Smooth muscle cell (in vitro differentiated cells): Measurements from ENCODE around the gene CDH20. TPM values are rescaled to one million over a fixed set of nuclear protein-coding genes. Genes with fewer than 3 reads are reported as not detected.

ENCODE experiments used
- DNase-seq: peaks from one replicate; lab custom pipeline; 2025; ENCODE audit not compliant: unreplicated experiment; lab: John Stamatoyannopoulos, UW
- H2AFZ ChIP-seq: fragments of 200-600 bp; sonication (generic); 2 replicates; pipeline ENCODE4 v1.6.0; 2016; ENCODE audit warnings: antibody characterized with exemption, low read depth, mild to moderate bottlenecking
- H3F3A ChIP-seq: fragments of 200-600 bp; sonication (generic); 2 replicates; pipeline ENCODE4 v1.6.0; 2017; ENCODE audit warnings: antibody characterized with exemption, low read depth
- H3K27ac ChIP-seq: fragments of 200-600 bp; sonication (generic); 2 replicates; pipeline ENCODE4 v1.5.1; 2016; ENCODE audit warnings: low read depth, mild to moderate bottlenecking
- H3K27me3 ChIP-seq: fragments of 200-600 bp; sonication (generic); 2 replicates; pipeline ENCODE4 v1.6.1; 2016; ENCODE audit warnings: low read depth, mild to moderate bottlenecking
- H3K36me3 ChIP-seq: fragments of 200-600 bp; sonication (generic); 2 replicates; pipeline ENCODE4 v1.5.1; 2016; ENCODE audit warnings: low read depth
- H3K4me1 ChIP-seq: fragments of 200-600 bp; sonication (generic); 2 replicates; pipeline ENCODE4 v1.5.1; 2016; ENCODE audit warnings: low read depth
- H3K4me2 ChIP-seq: fragments of 200-600 bp; sonication (generic); 2 replicates; pipeline ENCODE4 v1.6.0; 2016; ENCODE audit warnings: mild to moderate bottlenecking
- H3K4me3 ChIP-seq: fragments of 200-600 bp; sonication (generic); 2 replicates; pipeline ENCODE4 v1.5.1; 2016; ENCODE audit warnings: mild to moderate bottlenecking
- H3K79me2 ChIP-seq: fragments of 200-600 bp; sonication (generic); 2 replicates; pipeline ENCODE4 v1.6.0; 2016; ENCODE audit warnings: low read depth, mild to moderate bottlenecking
- H3K9ac ChIP-seq: fragments of 200-600 bp; sonication (generic); 2 replicates; pipeline ENCODE4 v1.6.0; 2016; ENCODE audit warnings: low read depth
- H3K9me3 ChIP-seq: fragments of 200-600 bp; sonication (generic); replicated peaks from 2 replicates; pipeline ENCODE4 v1.5.1; 2016; ENCODE audit warnings: low read depth
- H4K20me1 ChIP-seq: fragments of 200-600 bp; sonication (generic); 2 replicates; pipeline ENCODE4 v1.6.0; 2016; ENCODE audit warnings: low read depth
- CTCF ChIP-seq: fragments of 200-600 bp; sonication (generic); IDR thresholded peaks from 2 replicates; pipeline ENCODE4 v1.5.1; 2017; ENCODE audit warnings: borderline replicate concordance, mild to moderate bottlenecking, antibody characterized with exemption; ENCODE audit not compliant: insufficient read depth, poor library complexity, severe bottlenecking
- WGBS: methylation state at CpG from one replicate; pipeline ENCODE4 v1.1.7; 2016; ENCODE audit warnings: low lambda C conversion rate; 5-methylcytosine and 5-hydroxymethylcytosine counted together
- polyA plus RNA-seq: library from polyadenylated mRNA; unstranded; fragments of >200 nt; fragmentation: Nextera tagmentation; extraction: Ambion mirVana; gene quantifications from 2 replicates; pipeline ENCODE4 v1.2.1, GENCODE V29; 2016
- total RNA-seq: library from RNA; depleted of rRNA; stranded (reverse); fragments of >200 nt; gene quantifications from 2 replicates; pipeline ENCODE4 v1.2.3, GENCODE V29; 2014

CDH20 gene
- total and polyA plus RNA-seq, 2 experiments from 2014 or later = 0.10 TPM; not detected in 1

- H3K27me3 ChIP-seq = no peaks in the 10 kb centered on the region
- H3F3A ChIP-seq = no peaks in the 10 kb centered on the region
- TF ChIP-seq CTCF = no peak
- H3K4me3 ChIP-seq = no peak overlapping the region
- WGBS = 73% methylated on average over 1 of the region's 1 CpG
- H3K79me2 ChIP-seq = no peaks in the 10 kb centered on the region
- no peaks in the 10 kb centered on the region for H3K9me3 ChIP-seq
- H2AFZ ChIP-seq = no peak overlapping the region
- H4K20me1 ChIP-seq = no peaks in the 10 kb centered on the region
- H3K4me2 ChIP-seq = no peak overlapping the region
- H3K4me1 ChIP-seq = peaks cover 3% of the 10 kb centered on the region
- no peak for DNase-seq
- H3K36me3 ChIP-seq = no peaks in the 10 kb centered on the region
- no peak overlapping the region for H3K9ac ChIP-seq
- no peak overlapping the region for H3K27ac ChIP-seq
Measured at GRCh38 chr18:61352059-61352458, 18.8 kb downstream of the CDH20 start.

GRCh38 chr18:61352611-61353010 is 19.4 kb downstream of the CDH20 start:
- Histone ChIP-seq H3K9ac (no peak overlapping the region), H4K20me1 (no peaks in the 10 kb centered on the region), H3K27me3 (no peaks in the 10 kb centered on the region), H3K9me3 (no peaks in the 10 kb centered on the region), H2AFZ (no peak overlapping the region), H3K4me1 (peaks cover 3% of the 10 kb centered on the region), H3K4me2 (no peak overlapping the region), H3K27ac (no peak overlapping the region), H3K4me3 (no peak overlapping the region), H3K36me3 (no peaks in the 10 kb centered on the region), H3F3A (no peaks in the 10 kb centered on the region), H3K79me2 (no peaks in the 10 kb centered on the region)
- DNase-seq = no peak
- no peak for TF ChIP-seq CTCF

GRCh38 chr18:61360404-61361383 is 27.5 kb downstream of the CDH20 start:
- Histone ChIP-seq H3K9me3 (no peaks in the 10 kb centered on the region), H3K27me3 (no peaks in the 10 kb centered on the region), H3K9ac (no peak overlapping the region), H3K4me1 (peaks cover 3% of the 10 kb centered on the region), H3K36me3 (no peaks in the 10 kb centered on the region), H3K4me3 (no peak overlapping the region), H3K27ac (no peak overlapping the region), H2AFZ (no peak overlapping the region), H3F3A (no peaks in the 10 kb centered on the region), H4K20me1 (no peaks in the 10 kb centered on the region), H3K4me2 (no peak overlapping the region), H3K79me2 (no peaks in the 10 kb centered on the region)
- WGBS = 77% methylated on average over 7 of the region's 7 CpGs
- no peak for TF ChIP-seq CTCF
- DNase-seq = no peak

- WGBS = 83% methylated on average over 1 of the region's 1 CpG
- DNase-seq = no peak
- Histone ChIP-seq H4K20me1 (no peaks in the 10 kb centered on the region), H3K27ac (no peak overlapping the region), H3K27me3 (no peaks in the 10 kb centered on the region), H3K79me2 (no peaks in the 10 kb centered on the region), H3K9me3 (no peaks in the 10 kb centered on the region), H3K4me2 (no peak overlapping the region), H3K9ac (no peak overlapping the region), H3K4me3 (no peak overlapping the region), H2AFZ (no peak overlapping the region), H3F3A (no peaks in the 10 kb centered on the region), H3K4me1 (no peaks in the 10 kb centered on the region), H3K36me3 (no peaks in the 10 kb centered on the region)
- no peak for TF ChIP-seq CTCF
Measured at GRCh38 chr18:61362511-61362910, 29.3 kb downstream of the CDH20 start.
